Mucosa of descending colon (tissue), 3 donors: ENCODE measurements around the gene DAB2. TPM values are rescaled to one million over a fixed set of nuclear protein-coding genes. Genes with fewer than 3 reads are reported as not detected.

ENCODE experiments used
- ATAC-seq: fragments of 200-7000 bp; cut with Tn5 transposase; one replicate; pipeline ENCODE4 v1.9.1; 2020; ENCODE audit warnings: mild to moderate bottlenecking, moderate library complexity
- DNase-seq, 3 donors: peaks; one replicate each; pipeline ENCODE4 v3.0.0-alpha.2; 2020
- H3K36me3 ChIP-seq: fragments of 200-600 bp; one replicate; pipeline ENCODE4 v1.8.0; 2021; ENCODE audit warnings: low read depth, mild to moderate bottlenecking
- H3K4me1 ChIP-seq: fragments of 200-600 bp; one replicate; pipeline ENCODE4 v1.8.0; 2021; ENCODE audit warnings: low read depth, mild to moderate bottlenecking
- H3K4me3 ChIP-seq: fragments of 200-600 bp; one replicate; pipeline ENCODE4 v1.8.0; 2021; ENCODE audit warnings: mild to moderate bottlenecking
- H3K9me3 ChIP-seq: fragments of 200-600 bp; one replicate; pipeline ENCODE4 v1.8.0; 2021; ENCODE audit warnings: mild to moderate bottlenecking
- CTCF ChIP-seq: fragments of 200-600 bp; IDR thresholded peaks from one replicate; pipeline ENCODE4 v1.8.0; 2022; ENCODE audit warnings: antibody characterized with exemption, mild to moderate bottlenecking
- intact Hi-C, 2 donors: fragments of 100-400 bp; cut with DNase I in 1 of 2; cut with micrococcal nuclease in 1 of 2; formaldehyde crosslinking; loops; one replicate each; pipeline versions ENCODE4 v1.11.0 to v1.11.1; 2022; cut with DNase I, micrococcal nuclease
- total RNA-seq, 3 donors: library from RNA; stranded (reverse); fragmentation: NEBNext Ultra II Directional in 2 of 3; extraction: Animal tissue kit (Norgen Biotek cat#: 25700) in 2 of 3; gene quantifications; one replicate each; pipeline versions ENCODE4 v1.2.1 to v1.2.4, GENCODE V29; 2021 to 2023
- donor health status: DM: no; HTN: no; CAD: no; lungs with moderate emphysema.
- donor health status: DM: no; HTN: no; CAD: no.
- donor health status: DM: no; HTN: yes; CAD: no.

DAB2 gene
- total RNA-seq, 3 donors from 2014 or later, result 55.7 to 75.1 (median 65.8) TPM

GRCh38 chr5:39368116-39368515, 56.7 kb downstream of the DAB2 start:
- TF ChIP-seq CTCF, result no peak
- no peaks in the 10 kb centered on the region for H3K9me3 ChIP-seq
- ATAC-seq, result no peak
- no peak for DNase-seq
- H3K36me3 ChIP-seq, result no peaks in the 10 kb centered on the region
- H3K4me3 ChIP-seq, result no peak overlapping the region
- H3K4me1 ChIP-seq, result peaks cover 15% of the 10 kb centered on the region
- intact Hi-C loops, result no loop called here

- Histone ChIP-seq H3K36me3 (no peaks in the 10 kb centered on the region), H3K4me1 (peaks cover 14% of the 10 kb centered on the region), H3K4me3 (no peak overlapping the region), H3K9me3 (no peaks in the 10 kb centered on the region)
- ATAC-seq (no peak), DNase-seq (no peak)
- TF ChIP-seq CTCF, result no peak
- intact Hi-C loops, result no loop called here
Observed at GRCh38 chr5:39367711-39368110, 57.1 kb downstream of the DAB2 start.

GRCh38 chr5:39364367-39364766, 60.4 kb downstream of the DAB2 start, which contains the start of gene C9:
Gene C9 (minus strand): TSS chr5:39364495. CDS start chr5:39364464, 31 bp downstream.
- Histone ChIP-seq H3K4me1 (no peaks in the 10 kb centered on the region), H3K36me3 (no peaks in the 10 kb centered on the region), H3K9me3 (no peaks in the 10 kb centered on the region), H3K4me3 (no peak within 1 kb of the TSS)
- DNase-seq (no peak), ATAC-seq (no peak)
- no peak for TF ChIP-seq CTCF
- intact Hi-C loops, result no loop called here

- Histone ChIP-seq H3K9me3 (no peaks in the 10 kb centered on the region), H3K36me3 (no peaks in the 10 kb centered on the region), H3K4me1 (no peaks in the 10 kb centered on the region), H3K4me3 (no peak overlapping the region)
- ATAC-seq (no peak), DNase-seq (no peak)
- intact Hi-C loops, result no loop called here
- TF ChIP-seq CTCF, result no peak
Observed at GRCh38 chr5:39363217-39363616, 61.6 kb downstream of the DAB2 start.

- Histone ChIP-seq H3K4me3 (no peak overlapping the region), H3K9me3 (no peaks in the 10 kb centered on the region), H3K4me1 (no peaks in the 10 kb centered on the region), H3K36me3 (no peaks in the 10 kb centered on the region)
- ATAC-seq (no peak), DNase-seq (no peak)
- intact Hi-C loops, result no loop called here
- no peak for TF ChIP-seq CTCF
Observed at GRCh38 chr5:39362646-39363045, 62.1 kb downstream of the DAB2 start.

- intact Hi-C loops, result no loop called here
- H3K4me3 ChIP-seq, result no peak overlapping the region
- no peaks in the 10 kb centered on the region for H3K4me1 ChIP-seq
- no peaks in the 10 kb centered on the region for H3K9me3 ChIP-seq
- no peak for ATAC-seq
- H3K36me3 ChIP-seq, result no peaks in the 10 kb centered on the region
- DNase-seq, result no peak
- TF ChIP-seq CTCF, result no peak
Observed at GRCh38 chr5:39361306-39361705, 63.5 kb downstream of the DAB2 start.
